HG02610 (cell line): ENCODE results near the gene TGFBR2.
"Not testable (repeated sequence)": the region's sequence is repeated elsewhere in the genome, so short reads cannot be mapped to it uniquely, and the experiment has no call there.

Experiments
- ATAC-seq: cut with Tn5 transposase; IDR thresholded peaks from one replicate; pipeline ENCODE4 v1.9.1; 2021; ENCODE audit warnings: mild to moderate bottlenecking, moderate library complexity; ENCODE audit not compliant: unreplicated experiment

The TGFBR2 gene

GRCh38 chr3:30654269-30654668 is 47.9 kb downstream of the TGFBR2 start:
- no peak for ATAC-seq

- peak; percentile 30 for ATAC-seq
Observed at GRCh38 chr3:30655187-30655812, 48.9 kb downstream of the TGFBR2 start.

GRCh38 chr3:30656624-30657141 is 50.3 kb downstream of the TGFBR2 start:
- no peak for ATAC-seq

GRCh38 chr3:30657914-30658313 is 51.5 kb downstream of the TGFBR2 start:
- peak; percentile 22 for ATAC-seq

GRCh38 chr3:30658328-30659052 is 52.1 kb downstream of the TGFBR2 start:
- ATAC-seq = peak; percentile 91

GRCh38 chr3:30659270-30660130 is 53.1 kb downstream of the TGFBR2 start:
- ATAC-seq = no peak

- ATAC-seq = no peak
Observed at GRCh38 chr3:30660136-30660535, 53.7 kb downstream of the TGFBR2 start.

GRCh38 chr3:30660656-30661055 is 54.3 kb downstream of the TGFBR2 start:
- no peak for ATAC-seq

GRCh38 chr3:30661098-30661873 is 54.9 kb downstream of the TGFBR2 start:
- ATAC-seq = no peak

GRCh38 chr3:30662836-30663235 is 56.4 kb downstream of the TGFBR2 start:
- no peak for ATAC-seq

- ATAC-seq = no peak
Observed at GRCh38 chr3:30663533-30664241, 57.3 kb downstream of the TGFBR2 start.

- no peak for ATAC-seq
Observed at GRCh38 chr3:30664459-30664858, 58.1 kb downstream of the TGFBR2 start.

- ATAC-seq = no peak
Observed at GRCh38 chr3:30664884-30665283, 58.5 kb downstream of the TGFBR2 start.

- no peak for ATAC-seq
Observed at GRCh38 chr3:30665539-30665938, 59.1 kb downstream of the TGFBR2 start.

GRCh38 chr3:30666572-30667279 is 60.3 kb downstream of the TGFBR2 start:
- no peak for ATAC-seq

- no peak for ATAC-seq
Observed at GRCh38 chr3:30667280-30667651, 60.9 kb downstream of the TGFBR2 start.

GRCh38 chr3:30668051-30668609 is 61.7 kb downstream of the TGFBR2 start:
- no peak for ATAC-seq

- ATAC-seq = not testable (repeated sequence)
Observed at GRCh38 chr3:30669360-30669934, 63.0 kb downstream of the TGFBR2 start.

- ATAC-seq = no peak
Observed at GRCh38 chr3:30670292-30670691, 63.9 kb downstream of the TGFBR2 start.
